AG20443 (cell line): ENCODE results near the gene TNRC18.
"Not testable (repeated sequence)": the region's sequence is repeated elsewhere in the genome, so short reads cannot be mapped to it uniquely, and the experiment has no call there.

Experiments
- DNase-seq: peaks from one replicate; pipeline ENCODE4 v3.0.0; 2012; ENCODE audit warnings: low spot score, mixed read lengths

TNRC18 gene

DNA sequence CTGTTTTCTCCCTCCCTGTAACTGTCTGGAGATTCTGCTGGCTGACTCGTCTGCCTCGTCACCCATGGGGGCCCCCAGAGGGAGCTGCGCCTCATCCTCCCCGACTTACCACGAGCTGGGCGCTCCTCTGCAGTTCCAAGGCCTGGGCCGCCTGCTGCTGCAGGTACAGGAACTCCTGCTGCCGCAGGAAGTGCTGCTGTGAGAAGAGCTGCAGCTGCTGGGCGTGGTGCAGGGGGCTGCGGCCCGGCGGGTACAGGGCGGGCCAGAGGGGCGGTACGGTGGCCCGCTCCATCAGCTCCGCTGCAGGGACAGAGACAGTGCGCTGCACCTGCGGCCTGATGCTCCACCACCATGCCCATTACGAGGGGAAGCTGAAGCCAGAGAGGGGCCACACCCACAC is 47.7 kb downstream of the TNRC18 start:
- no peak for DNase-seq

DNA sequence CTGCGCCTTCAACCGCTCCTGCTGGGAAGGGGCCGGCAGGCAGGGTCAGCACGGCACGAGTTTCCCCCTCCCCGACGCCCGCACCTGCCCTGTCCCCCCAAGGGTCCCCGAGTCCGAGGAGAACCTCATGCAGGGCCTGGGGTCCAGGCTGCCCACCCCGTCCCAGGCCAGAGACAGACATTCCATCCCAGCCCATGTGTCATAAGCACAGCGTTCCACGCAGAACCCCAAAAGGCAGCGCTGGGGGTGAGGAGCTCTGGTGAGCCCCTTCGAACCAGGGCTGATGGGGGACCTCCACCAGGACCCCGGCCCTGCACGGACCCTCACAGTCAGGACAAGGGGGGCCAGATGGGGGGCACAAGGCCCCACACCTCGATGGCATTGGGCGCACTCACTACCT is 49.2 kb downstream of the TNRC18 start:
- no peak for DNase-seq

DNA sequence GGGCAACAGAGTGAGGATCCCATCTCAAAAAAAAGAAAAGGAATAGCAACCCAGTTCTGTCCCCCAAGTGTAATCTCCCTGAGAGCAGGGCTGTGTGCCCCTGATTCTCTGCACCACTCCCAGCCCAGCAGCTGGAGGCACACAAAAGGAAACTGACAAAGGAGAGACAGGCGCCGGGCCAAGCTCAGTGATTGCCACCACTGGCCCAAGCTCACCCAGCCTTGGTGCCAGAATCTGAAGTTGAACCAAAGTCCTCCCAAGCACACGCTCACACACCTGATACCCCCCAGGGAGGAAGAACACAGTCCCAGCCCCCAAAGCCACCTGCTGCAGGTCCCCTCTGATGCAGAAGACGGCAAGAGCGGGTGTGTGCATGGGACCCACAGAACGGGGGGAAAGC is 50.3 kb downstream of the TNRC18 start:
- no peak for DNase-seq

DNA sequence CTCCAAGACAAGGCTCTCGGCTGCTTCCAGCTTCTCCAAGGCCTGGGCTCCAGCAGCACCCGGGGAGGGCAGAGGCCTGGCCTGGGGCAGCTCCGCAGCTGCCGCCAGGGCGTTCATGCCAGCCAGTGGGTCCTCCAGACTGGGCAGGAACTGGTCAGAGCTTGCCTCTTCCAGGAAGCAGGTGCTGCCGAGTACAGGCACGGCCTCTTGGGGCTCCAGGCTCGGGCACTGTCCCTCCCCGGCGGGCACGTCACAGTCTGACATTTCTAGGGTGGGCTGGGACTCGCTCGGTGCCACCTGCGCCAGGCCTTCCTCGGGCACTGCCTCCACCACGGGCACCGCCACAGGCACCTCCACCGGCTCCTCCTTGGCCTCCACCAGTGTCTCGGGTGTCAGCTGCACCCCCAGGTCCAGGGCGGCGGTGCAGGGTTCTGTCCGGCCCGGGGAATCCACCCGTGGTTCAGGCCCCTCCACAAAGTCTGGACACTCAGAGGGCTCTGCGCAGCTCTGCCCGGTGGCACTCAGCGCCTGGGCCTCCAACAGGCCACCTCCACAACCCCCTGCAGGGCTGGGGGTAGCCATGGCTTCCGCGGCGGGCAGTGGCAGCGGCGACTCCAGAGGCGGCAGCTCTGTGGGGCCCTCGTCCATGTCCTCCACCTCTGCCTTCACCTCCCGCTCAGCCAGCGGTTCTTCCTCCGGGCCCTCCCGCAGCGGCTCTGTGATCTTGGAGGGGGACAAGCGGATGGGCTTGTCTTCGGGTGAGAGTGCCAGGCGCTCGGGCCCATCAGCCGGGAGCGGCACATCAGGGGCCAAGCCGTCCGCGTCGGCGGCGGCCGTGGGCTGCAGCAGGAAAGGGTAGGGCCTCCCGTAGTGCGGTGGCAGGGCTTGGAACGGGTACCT is 52.9 kb downstream of the TNRC18 start:
- DNase-seq: no peak

DNA sequence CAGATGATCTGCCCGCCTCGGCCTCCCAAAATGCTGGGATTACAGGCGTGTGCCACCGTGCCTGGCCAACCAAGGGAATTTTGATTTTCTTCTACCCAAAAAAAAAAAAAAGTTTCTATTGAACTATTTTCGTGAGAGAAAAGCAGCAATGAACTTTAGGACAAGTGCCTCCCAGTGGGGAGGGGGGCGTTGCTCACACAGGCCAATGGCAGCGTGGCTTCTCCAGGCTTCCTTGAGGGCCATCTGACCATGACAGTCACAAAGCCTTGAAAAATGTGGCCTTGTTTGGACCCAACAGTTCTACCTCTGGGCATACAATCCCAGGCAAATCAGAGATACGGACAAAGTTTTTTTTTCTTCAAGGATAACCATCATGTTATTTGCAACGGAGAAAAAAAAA is 56.0 kb downstream of the TNRC18 start:
- DNase-seq: no peak

DNA sequence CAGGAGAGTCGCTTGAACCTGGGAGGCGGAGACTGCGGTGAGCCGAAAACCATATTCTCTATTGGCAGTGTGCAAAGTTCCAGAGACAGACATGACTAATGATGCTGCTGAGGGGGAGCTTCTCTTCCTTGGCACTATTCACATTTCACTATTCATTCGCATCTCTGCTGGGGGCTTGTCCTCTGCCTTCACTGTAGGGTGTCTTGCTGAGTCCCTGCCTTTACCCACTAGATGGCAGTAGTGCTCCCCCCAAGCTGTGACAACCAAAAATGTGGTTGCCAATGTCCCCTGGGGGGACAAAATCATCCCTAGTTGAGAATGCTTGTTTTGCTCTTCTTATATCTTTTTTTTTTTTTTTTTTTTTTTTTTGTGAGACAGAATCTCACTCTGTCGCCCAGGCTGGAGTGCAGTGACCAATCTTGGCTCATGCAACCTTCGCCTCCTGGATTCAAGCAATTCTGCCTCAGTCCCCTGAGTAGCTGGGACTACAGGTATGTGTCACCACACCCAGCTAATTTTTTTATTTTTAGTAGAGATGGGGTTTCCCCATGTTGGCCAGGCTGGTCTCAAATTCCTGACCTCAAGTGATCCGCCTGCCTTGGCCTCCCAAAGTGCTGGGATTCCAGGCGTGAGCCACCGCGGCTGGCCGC is 57.5 kb downstream of the TNRC18 start:
- peak; percentile 86 for DNase-seq

DNA sequence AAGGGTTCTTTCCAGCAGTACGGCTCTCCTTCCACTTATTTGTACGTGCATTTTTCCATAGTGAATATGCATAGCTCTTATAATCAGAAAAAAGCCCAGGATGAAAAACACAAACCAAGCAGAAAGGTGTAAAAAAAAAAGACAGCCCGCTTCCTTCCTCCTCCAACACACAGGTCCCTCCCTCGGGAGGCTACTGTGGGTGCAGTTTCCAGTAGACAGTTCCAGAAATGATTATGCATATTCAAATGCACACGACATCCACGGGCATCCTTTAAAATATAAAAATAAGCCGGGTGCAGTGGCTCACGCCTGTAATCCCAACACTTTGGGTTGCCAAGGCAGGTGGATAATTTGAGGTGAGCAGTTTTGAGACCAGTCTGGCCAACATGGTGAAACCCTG is 59.9 kb downstream of the TNRC18 start:
- no peak for DNase-seq

DNA sequence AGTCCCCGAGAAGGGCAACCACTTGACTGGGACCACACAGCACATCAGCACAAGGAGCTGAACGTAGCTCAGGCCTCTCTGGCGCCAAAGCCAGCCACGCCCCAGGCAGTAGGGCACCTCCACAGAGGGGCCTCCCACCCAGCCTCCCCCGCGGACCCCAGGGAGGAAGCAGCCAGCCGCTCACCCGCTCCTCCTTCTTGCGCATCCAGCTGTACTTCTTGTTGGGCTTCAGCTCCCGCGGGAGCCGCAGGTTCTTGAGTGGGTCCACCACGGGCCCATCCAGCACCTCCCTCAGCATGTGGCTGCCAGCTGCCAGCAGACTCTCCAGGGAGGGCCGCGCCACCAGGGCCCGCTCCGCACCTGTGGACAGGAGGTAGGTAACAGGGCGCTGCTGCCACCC is 61.2 kb downstream of the TNRC18 start:
- DNase-seq: no peak

DNA sequence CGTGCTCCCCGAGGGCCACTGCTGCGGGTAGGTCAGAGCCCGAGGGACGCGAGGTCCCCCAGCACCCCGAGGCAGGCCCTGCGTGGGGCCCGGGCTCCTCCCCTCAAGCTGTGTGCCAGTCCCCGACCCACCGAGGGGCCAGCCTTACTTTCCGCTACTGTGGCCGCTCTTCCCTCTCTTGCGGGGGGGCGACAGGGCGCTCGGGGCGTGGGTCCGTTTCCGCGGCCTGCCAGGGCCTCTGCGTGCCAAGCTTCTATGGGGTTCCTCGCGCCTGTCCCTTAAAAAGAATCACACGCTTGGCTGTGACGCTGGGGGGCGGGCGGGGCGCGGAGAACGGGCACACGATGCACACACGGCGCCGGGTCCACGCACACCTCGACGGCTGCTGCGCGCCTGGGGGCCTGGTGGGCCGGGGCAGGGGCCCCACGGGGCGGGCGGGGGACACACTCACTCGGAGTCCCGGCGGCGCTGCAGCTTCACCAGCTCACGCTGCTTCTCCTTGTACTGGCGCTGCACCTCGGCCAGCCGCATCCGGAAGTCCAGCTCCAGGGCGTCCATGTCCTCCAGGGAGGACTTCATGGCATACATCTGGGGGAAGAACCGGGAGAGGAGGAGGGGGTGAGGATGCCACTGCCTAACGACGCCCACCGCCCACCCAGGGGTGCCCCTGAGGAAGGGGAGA is 62.0 kb downstream of the TNRC18 start:
- no peak for DNase-seq

DNA sequence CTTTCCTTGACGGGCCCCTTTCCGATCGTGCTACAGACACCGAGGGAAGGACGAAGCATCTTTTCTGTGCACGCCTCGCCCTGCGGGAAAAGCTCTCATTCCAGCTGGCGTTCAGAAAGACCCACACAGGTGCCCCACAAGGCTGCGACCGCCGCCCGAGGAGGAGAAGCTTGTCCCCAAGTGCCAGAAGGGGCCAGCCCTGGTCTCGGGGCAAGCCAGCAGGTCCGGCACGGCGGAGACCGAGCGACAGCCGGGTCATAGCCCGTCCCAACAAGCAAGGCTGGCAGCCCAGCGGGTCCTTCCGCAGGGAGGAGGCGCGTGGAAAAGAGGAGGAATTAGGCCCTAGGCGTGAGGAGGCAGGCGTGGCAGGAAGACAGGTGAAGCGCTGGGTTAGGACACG is 62.7 kb downstream of the TNRC18 start:
- DNase-seq: no peak

DNA sequence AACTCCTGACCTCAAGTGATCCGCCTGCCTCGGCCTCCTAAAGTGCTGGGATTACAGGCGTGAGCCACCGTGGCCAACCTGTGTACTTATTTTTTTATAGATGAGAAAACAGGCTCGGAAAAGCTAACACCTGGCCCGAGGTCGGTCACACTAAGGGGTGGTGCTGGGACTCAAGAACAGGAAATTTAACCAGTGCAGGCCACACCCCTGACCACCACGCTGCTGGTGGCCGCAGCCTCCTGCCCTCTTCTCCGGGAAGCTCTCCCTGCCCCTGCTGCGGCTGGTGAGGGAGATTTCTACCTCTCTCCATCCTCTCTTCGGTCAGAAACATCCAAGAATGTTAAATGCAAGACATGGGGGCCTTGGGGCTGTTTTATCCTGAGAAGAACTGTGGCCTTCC is 63.2 kb downstream of the TNRC18 start:
- DNase-seq: no peak

DNA sequence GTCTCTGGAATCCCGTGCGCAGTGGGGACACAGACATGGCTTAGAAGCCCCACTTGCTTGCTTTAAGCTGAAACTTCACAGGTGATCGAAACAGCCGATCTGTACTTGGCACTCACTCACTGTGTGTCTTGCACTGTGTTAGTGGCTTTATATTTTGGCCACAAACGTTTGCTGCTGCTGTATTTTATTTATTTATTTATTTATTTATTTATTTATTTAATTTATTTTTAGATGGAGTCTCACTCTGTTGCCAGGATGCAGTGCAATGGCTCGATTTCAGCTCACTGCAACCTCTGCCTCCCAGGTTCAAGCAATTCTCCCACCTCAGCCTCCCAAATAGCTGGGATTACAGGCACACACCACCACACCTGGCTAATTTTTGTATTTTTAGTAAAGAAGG is 63.6 kb downstream of the TNRC18 start:
- DNase-seq: not testable (repeated sequence)

DNA sequence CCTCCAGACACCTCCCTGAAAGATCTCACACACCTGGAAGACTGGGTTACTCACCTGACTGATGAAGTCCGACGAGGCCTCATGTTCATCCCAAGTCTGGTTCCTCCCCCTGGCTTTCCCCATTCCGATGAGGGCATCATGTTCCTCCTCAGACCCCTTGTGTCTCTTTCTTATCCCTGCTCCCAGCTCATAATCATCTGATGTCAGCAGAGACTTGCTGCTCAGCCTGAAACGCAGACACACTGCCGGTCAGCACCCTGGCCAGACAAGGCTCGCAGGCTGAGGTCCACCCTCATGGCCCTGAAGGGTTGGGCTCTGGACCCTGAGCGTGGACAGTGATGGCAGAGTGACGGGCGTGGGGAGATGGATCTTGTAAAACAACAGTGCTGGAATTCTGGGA is 64.3 kb downstream of the TNRC18 start:
- no peak for DNase-seq

DNA sequence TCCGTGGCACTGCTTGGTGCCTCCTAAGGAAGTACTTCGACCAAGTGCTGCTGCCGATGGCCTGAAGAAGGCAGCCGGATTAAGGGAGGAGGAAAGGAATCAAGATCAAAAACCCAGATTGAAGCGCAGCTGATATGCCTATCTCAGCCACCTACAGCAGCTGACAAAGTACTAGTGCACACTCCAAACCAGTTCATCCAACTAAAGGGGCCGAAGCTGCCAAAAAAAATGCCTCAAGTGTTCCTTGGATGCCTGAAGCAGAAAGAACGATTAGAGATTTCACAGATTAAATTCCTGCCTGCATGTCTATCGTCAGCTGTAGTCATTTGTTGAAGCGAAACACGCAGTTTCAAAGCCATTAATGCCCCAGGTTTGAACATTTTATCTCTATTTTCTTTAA is 65.7 kb downstream of the TNRC18 start:
- DNase-seq: no peak

DNA sequence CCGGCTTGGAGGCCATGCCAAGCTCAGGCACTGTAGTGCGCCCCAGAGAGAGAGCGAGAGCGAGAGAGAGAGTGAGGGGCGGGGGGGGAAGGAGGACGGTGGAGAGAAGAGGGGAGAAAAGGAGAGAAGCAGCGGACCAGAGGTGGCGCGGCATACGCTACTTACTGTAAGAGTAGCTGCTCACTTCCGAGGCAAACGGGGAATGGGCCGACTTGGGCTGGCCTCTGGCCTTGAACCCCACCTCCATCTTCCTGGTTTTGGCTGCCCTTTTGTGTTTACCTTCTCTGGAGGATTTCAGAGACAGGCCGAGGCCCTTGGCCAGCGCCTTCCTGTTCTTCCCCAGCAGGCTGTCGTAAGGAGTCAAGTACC is 66.9 kb downstream of the TNRC18 start:
- DNase-seq: no peak

DNA sequence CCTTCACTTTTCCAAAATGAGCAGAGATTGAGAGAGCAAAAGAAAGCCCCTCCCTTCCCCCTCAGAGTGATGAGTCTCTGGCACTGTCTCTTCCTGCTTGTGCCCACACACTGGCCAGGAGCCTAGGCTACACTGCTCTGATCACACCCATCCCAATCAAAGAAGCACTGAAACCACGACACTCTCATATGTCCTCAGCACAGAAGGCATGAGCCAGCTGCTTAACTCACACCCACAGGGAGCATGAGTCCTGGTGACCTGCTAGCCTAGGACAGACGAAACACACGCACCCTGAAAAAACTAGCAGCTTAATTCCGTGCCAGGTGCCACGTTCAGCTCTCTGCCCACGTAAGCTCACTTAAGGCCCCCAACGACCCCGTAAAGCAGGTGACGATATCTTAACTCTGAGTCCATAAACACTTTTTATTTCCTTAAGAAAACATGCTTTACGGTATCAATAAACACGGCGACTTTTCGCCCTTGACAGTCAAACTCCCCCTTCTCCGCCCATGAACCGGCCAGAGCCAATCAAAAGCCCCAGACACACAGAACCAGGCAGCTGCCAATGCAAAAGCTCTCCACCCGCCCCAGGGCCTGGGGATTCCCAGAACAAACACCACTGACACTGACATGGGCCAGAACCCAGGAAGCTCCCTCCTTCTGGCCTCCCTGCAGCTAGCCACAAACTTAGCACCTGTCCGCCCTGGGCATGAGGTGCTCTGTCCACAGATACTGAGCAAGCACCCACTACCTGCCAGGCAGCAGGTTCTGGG is 69.0 kb downstream of the TNRC18 start:
- peak; percentile 82 for DNase-seq

DNA sequence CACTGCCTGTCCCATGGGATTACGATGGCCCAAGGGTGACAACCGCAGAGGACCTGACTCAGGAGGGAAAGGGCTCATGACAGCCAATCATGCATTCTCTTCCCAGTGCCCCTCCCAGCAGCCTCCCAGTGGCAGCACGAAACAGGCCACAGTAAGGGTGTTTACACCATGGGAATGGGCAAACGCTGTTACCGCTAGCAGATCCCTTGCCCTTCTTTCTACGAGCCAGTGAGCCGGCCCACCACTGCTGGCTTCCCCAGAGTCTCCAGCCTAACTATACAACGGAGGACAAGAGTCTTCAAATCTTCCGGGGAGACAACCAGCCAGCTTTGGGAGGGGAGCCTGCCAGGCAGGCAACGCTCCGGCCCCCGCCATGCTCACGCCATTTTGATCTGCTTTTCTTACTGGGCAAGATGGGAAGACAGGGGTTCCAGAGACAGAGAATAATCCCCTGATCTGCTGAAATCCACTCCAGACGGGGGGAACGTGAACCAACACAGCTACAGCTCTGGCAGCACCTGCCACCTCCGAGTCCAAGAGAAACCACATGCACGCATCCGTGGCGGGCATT is 71.1 kb downstream of the TNRC18 start:
- DNase-seq: no peak

DNA sequence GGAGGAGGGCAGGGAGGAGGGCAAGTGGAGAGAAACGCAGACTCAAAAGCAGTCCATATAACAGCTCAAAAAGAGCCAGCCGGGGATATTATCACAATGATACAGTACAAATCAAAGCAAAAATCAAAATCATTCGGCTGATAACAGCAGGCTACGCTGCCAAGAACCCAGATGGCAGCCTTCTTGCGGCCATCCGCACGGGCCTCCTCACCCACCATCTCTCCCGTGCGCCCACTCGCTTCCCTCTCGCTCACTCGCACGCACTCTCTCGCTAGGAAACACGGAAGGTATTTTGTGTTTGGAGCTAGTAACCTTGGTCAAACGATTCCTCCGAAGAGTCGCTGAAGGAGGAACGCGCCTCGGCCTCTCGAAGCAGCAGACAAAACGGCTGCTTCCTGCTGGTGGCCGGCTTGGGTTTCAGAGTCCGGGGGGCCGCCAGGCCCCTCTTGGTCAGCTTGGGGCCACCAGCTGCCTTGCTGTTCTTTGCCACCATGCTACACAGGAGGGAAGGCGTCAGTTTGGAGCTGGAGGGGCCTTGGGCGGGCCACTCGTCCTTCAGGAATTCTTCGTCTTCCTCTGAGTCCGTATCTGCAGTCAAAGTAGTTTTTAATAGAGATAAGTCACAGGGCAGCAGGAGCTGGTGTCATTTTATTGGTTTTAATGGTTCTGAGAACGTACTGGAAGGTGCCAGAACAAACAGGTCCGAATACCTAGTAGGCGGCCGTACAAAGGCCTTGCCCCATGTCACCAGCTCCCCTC is 71.9 kb downstream of the TNRC18 start:
- DNase-seq: no peak

DNA sequence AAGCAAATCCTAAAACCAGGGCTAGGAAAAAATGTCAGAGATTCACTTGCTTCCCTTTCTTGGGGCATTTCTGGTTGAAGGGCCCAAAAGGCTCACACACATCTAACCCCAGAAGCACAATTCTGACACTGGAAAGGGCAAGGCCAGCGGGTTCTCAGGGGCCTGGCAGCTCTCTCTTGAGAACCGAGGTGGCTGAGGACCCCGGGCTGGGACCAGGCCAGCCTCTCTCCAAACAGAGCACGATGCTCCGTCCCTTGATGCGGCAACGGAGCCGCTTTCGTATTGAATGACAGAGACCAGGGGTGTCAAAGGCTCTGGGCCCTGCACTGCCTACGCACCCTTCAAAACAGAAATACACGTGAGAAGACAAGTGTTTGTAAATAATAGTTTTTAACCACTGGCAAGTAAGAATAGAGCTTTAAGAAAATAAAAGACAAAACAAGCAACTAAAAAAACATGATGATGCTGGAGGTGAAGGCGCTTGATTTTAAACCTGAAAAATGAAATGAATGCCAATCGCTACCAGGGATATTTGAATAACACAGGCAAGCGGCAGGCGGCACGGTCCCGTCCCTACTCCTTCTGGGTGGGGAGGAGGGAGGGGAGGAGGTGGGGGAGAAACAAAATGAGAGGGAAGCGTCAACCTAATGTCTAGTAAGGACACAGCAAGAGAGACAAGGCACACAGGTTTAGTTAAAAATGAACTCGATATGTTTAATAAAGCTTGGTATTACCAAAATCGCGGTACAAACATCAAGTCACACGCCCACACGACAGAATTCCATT is 72.8 kb downstream of the TNRC18 start:
- DNase-seq: no peak

DNA sequence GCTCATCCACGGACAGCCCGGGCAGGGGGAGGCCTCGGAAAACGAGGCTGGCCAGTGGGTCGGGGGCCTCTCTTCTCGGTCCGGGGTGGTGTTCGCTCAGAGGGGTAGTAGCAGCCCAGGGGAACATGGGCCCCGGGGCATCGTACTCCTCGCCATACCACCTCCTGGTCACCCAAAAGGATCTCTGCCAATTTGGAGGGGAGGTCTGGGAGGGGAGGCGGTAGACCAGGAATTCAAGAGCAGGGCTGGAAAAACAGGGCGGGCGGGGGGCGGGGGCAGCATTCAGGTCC is 73.5 kb downstream of the TNRC18 start:
- DNase-seq: no peak
